A549 treated with GW870086 at 1 μM for 4 hours (cell line): ENCODE results near the gene CD36. TPM values are rescaled to one million over a fixed set of nuclear protein-coding genes. Genes with fewer than 3 reads are reported as not detected.

ENCODE experiments used
- total RNA-seq: library from RNA; stranded (reverse); fragments of 200-300 nt; extraction: Qiagen RNA extraction; gene quantifications from 5 replicates; pipeline ENCODE4 v1.2.3, GENCODE V29; 2022; ENCODE audit warnings: low read depth

The CD36 gene
- total RNA-seq = 0.08 to 0.10 TPM in 2 of 5 replicates, not detected in the others

DNA sequence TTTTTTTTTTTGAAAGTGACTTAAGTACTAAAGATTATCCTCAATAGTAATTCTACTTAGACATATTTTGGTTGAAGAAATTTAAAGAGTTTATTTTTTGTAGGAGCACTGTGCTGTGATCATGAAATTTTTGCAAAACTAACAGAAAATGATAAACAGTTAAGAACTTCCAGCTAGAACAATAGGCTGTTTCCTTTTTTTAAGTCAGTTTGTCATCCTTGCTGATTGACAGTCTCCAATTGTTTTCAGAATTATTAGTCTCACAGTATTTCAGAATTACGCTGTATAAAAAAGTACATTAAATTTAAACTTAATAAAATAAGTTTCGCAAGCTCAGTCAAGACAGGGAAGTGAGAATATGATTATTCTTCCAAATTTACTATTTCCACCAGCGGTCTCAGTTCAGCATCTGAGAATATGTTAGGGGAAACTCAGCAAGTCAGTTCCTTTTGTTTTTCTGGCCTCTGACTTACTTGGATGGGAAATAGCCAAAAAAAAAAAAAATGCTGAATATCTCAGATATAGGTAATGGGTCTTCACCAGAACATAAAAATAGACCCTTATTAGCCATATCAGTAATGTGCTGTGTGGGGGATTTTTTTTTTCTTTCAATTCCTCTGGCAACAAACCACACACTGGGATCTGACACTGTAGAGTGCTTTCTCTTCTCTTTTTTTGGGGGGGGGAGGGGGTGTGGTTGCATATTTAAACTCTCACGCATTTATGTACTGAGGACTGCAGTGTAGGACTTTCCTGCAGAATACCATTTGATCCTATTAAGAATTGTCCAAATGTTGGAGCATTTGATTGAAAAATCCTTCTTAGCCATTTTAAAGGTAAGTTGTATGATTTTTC is at the start of gene CD36:
Gene CD36 (plus strand): TSS at position 732 of the 855 bp plus-strand sequence. CDS start 8,099 bp downstream, outside the sequence.

Other genes with a start within 250 kb of the CD36 start
- not detected in 5 replicates for gene GNAT3, start 126.6 kb upstream of the CD36 start, total RNA-seq